Keratinocyte (primary cell): ENCODE data around the gene ZNF275. TPM values are rescaled to one million over a fixed set of nuclear protein-coding genes. Genes with fewer than 3 reads are reported as not detected.

Source experiments
- DNase-seq: peaks from one replicate; pipeline ENCODE4 v3.0.0-alpha.2; 2011; ENCODE audit warnings: low read depth, missing footprints, low spot score
- FAIRE-seq: peaks from 2 replicates; lab custom pipeline; 2011; peaks lifted over from hg19 to GRCh38; lab: Jason Lieb, UNC
- H2AFZ ChIP-seq: 2 replicates; pipeline ENCODE4 v1.6.0; 2012; ENCODE audit warnings: low read length, control low read depth, inconsistent platforms; ENCODE audit not compliant: control insufficient read depth
- H3K27ac ChIP-seq: 2 replicates; pipeline ENCODE4 v1.5.1; 2011; ENCODE audit warnings: low read length; ENCODE audit not compliant: control insufficient read depth, insufficient read depth
- H3K27me3 ChIP-seq: 3 replicates; pipeline ENCODE4 v1.6.0; 2011; ENCODE audit warnings: low read length; ENCODE audit not compliant: control insufficient read depth, insufficient read depth; ENCODE audit errors: extremely low read depth
- H3K36me3 ChIP-seq, 2 experiments: 2 replicates in 1 of 2; 3 replicates in 1 of 2; pipeline ENCODE4 v1.5.1; 2011; ENCODE audit warnings: low read length in 2 of 2, mild to moderate bottlenecking in 1 of 2; ENCODE audit not compliant: control insufficient read depth in 2 of 2, insufficient read depth in 2 of 2; ENCODE audit errors: extremely low read depth in 1 of 2
- H3K4me1 ChIP-seq: 3 replicates; pipeline ENCODE4 v1.5.1; 2011; ENCODE audit warnings: low read length; ENCODE audit not compliant: control insufficient read depth, insufficient read depth; ENCODE audit errors: extremely low read depth
- H3K4me2 ChIP-seq: 3 replicates; pipeline ENCODE4 v1.6.0; 2011; ENCODE audit warnings: low read depth, low read length; ENCODE audit not compliant: control insufficient read depth, insufficient read depth; ENCODE audit errors: extremely low read depth
- H3K4me3 ChIP-seq, 3 experiments: fragments of 200-600 bp in 1 of 3; sonication (generic) in 1 of 3; 2 replicates in 2 of 3; 3 replicates in 1 of 3; pipeline ENCODE4 v1.5.1; 2011 to 2016; ENCODE audit warnings: low read length in 3 of 3, mild to moderate bottlenecking in 3 of 3, control low read depth in 2 of 3, inconsistent platforms in 1 of 3, low read depth in 1 of 3, mixed read lengths in 1 of 3, mixed run types in 1 of 3, moderate library complexity in 1 of 3; ENCODE audit not compliant: control insufficient read depth in 2 of 3, insufficient read depth in 2 of 3; ENCODE audit errors: extremely low read depth in 1 of 3
- H3K79me2 ChIP-seq: 2 replicates; pipeline ENCODE4 v1.6.0; 2012; ENCODE audit warnings: low read length; ENCODE audit not compliant: control insufficient read depth, insufficient read depth
- H3K9ac ChIP-seq: 3 replicates; pipeline ENCODE4 v1.6.0; 2011; ENCODE audit warnings: low read length; ENCODE audit not compliant: control insufficient read depth, insufficient read depth; ENCODE audit errors: extremely low read depth
- H3K9me1 ChIP-seq: 3 replicates; pipeline ENCODE4 v1.6.0; 2011; ENCODE audit warnings: low read length; ENCODE audit not compliant: control insufficient read depth, insufficient read depth; ENCODE audit errors: extremely low read depth
- H3K9me3 ChIP-seq: 2 replicates; pipeline ENCODE4 v1.5.1; 2012; ENCODE audit warnings: low read depth, low read length; ENCODE audit not compliant: control insufficient read depth
- H4K20me1 ChIP-seq: 3 replicates; pipeline ENCODE4 v1.6.0; 2011; ENCODE audit warnings: low read length; ENCODE audit not compliant: control insufficient read depth, insufficient read depth; ENCODE audit errors: extremely low read depth
- CTCF ChIP-seq, 3 experiments: IDR thresholded peaks in 1 of 3; conservative IDR thresholded peaks in 1 of 3; optimal IDR thresholded peaks in 1 of 3; 2 replicates in 2 of 3; 3 replicates in 1 of 3; pipeline versions ENCODE3 to v1.5.1; 2011; ENCODE audit warnings: low read length in 3 of 3, mild to moderate bottlenecking in 3 of 3, moderate library complexity in 2 of 3, control low read depth in 1 of 3, inconsistent platforms in 1 of 3; ENCODE audit not compliant: insufficient read depth in 2 of 3; ENCODE audit errors: extremely low read depth in 1 of 3
- EZH2 ChIP-seq: IDR thresholded peaks from one replicate; pipeline ENCODE4 v1.6.1; 2012; ENCODE audit warnings: inconsistent platforms, mild to moderate bottlenecking, low read length, moderate library complexity
- dilution Hi-C: fragments of 300-500 bp; cut with MboI; formaldehyde crosslinking; loops from one replicate; pipeline ENCODE4 v1.7.0; 2020; ENCODE audit warnings: low sequenced_read_pairs; ENCODE audit not compliant: extremely low pct_ligation_motif_present
- polyA plus RNA-seq, 5 experiments: library from polyadenylated mRNA; depleted of rRNA in 3 of 5; stranded (reverse) in 3 of 5; stranded (forward) in 1 of 5; unstranded in 1 of 5; fragments of >200 nt; gene quantifications; 1 replicate in 1 of 5; 2 replicates in 3 of 5; 3 replicates in 1 of 5; pipeline versions ENCODE4 v1.2.1 to v1.2.3, GENCODE V29; 2011 to 2012; ENCODE audit warnings: missing spikeins in 2 of 5, low read depth in 1 of 5, low replicate concordance in 1 of 5

The ZNF275 gene
- polyA plus RNA-seq, 1 donor (not counting 4 experiments of a cell fraction or from before 2014, with no cell fraction given): 5.3 TPM

- Histone ChIP-seq H3K9me1 (no peaks in the 10 kb centered on the region), H3K4me1 (no peaks in the 10 kb centered on the region), H2AFZ (no peak overlapping the region), H3K27ac (no peak overlapping the region), H3K27me3 (no peaks in the 10 kb centered on the region), H3K79me2 (no peaks in the 10 kb centered on the region), H4K20me1 (no peaks in the 10 kb centered on the region), H3K9ac (no peak overlapping the region), H3K9me3 (peaks cover 2% of the 10 kb centered on the region), H3K36me3 (no peaks in the 10 kb centered on the region), H3K4me3 (no peak overlapping the region), H3K4me2 (no peak overlapping the region)
- DNase-seq: no peak
- dilution Hi-C loops: no loop called here
- no peak for FAIRE-seq
- TF ChIP-seq EZH2: no peak
- TF ChIP-seq CTCF (optimal IDR thresholded peaks at IDR 0.05 in 1 of 3, IDR thresholded peaks at IDR 0.05 in 1 of 3, conservative IDR thresholded peaks at IDR 0.05 in 1 of 3; ENCODE audit: extremely low read depth in 1 of 3, insufficient read depth in 2 of 3, low read length in 3 of 3): no peak
These were observed 23.9 kb downstream of the ZNF275 start for GRCh38 chrX:153357877-153358276.

- no peaks in the 10 kb centered on the region for H3K4me1 ChIP-seq
- H3K27me3 ChIP-seq: no peaks in the 10 kb centered on the region
- no peaks in the 10 kb centered on the region for H3K79me2 ChIP-seq
- H4K20me1 ChIP-seq: no peaks in the 10 kb centered on the region
- no peak overlapping the region for H2AFZ ChIP-seq
- dilution Hi-C loops: no loop called here
- DNase-seq: no peak
- H3K9me3 ChIP-seq: no peaks in the 10 kb centered on the region
- no peaks in the 10 kb centered on the region for H3K36me3 ChIP-seq
- no peak overlapping the region for H3K4me3 ChIP-seq
- H3K27ac ChIP-seq: no peak overlapping the region
- no peak overlapping the region for H3K4me2 ChIP-seq
- H3K9me1 ChIP-seq: no peaks in the 10 kb centered on the region
- H3K9ac ChIP-seq: no peak overlapping the region
- no peak for FAIRE-seq
- TF ChIP-seq CTCF (optimal IDR thresholded peaks at IDR 0.05 in 1 of 3, IDR thresholded peaks at IDR 0.05 in 1 of 3, conservative IDR thresholded peaks at IDR 0.05 in 1 of 3; ENCODE audit: extremely low read depth in 1 of 3, insufficient read depth in 2 of 3, low read length in 3 of 3) (no peak), EZH2 (no peak)
These were observed 27.9 kb downstream of the ZNF275 start for GRCh38 chrX:153361781-153362397.
